ENCODE measurements around the gene NCS1. TPM values are rescaled to one million over a fixed set of nuclear protein-coding genes. Genes with fewer than 3 reads are reported as not detected.

Gene NCS1
- total and polyA plus RNA-seq, 9 of the 15 experiments (the other 6 are each of a cell fraction or from before 2014, with no cell fraction given), result 0.28 to 27.0 (median 9.6) TPM

GRCh38 chr9:130262771-130263170 is 90.6 kb downstream of the NCS1 start:
- Histone ChIP-seq H3K27me3 (ENCODE audit: control insufficient read depth in 2 of 2, insufficient read depth in 2 of 2, low read length in 2 of 2) (peaks cover 58 to 67% of the 10 kb centered on the region in 2 experiments; a peak in 4 of 5 replicates), H3K9me3 (replicated peaks; ENCODE audit: control insufficient read depth, insufficient read depth, low read depth, low read length) (no peaks in the 10 kb centered on the region), H4K20me1 (replicated peaks; ENCODE audit: control insufficient read depth, insufficient read depth, low read length) (peaks cover 2% of the 10 kb centered on the region; the same call in 1 of the 2 replicates), H3K9me1 (ENCODE audit: control insufficient read depth, insufficient read depth, low read length) (no peaks in the 10 kb centered on the region), H3K4me3 (no peak overlapping the region), H3K79me2 (ENCODE audit: control insufficient read depth, insufficient read depth, low read length) (no peaks in the 10 kb centered on the region), H3K9ac (ENCODE audit: insufficient read depth in 1 of 2, low read depth in 2 of 2, low read length in 2 of 2) (no peak overlapping the region), H3K36me3 (ENCODE audit: control insufficient read depth, insufficient read depth, low read length) (no peaks in the 10 kb centered on the region), H3K27ac (ENCODE audit: extremely low read depth, low read depth, low read length) (no peak overlapping the region), H3K4me2 (ENCODE audit: insufficient read depth, low read length) (no peak overlapping the region), H3K4me1 (replicated peaks in 1 of 2; ENCODE audit: control insufficient read depth in 2 of 2, insufficient read depth in 2 of 2, low read length in 2 of 2) (peaks cover 0 to 15% of the 10 kb centered on the region in 2 experiments; a peak in 2 of 5 replicates), H2AFZ (ENCODE audit: low read depth, low read length) (no peak overlapping the region)
- 1% methylated on average over 7 of the region's 7 CpGs for WGBS (ENCODE audit: insufficient coverage, low coverage, missing lambda C conversion rate)
- no peak for DNase-seq (ENCODE audit: extremely low read depth in 1 of 4, low spot score in 3 of 4)
- in situ Hi-C loops (cut with MboI), result no loop called here
- POLR2A ChIA-PET, result interaction anchor here (0.8 to 1.1 kb wide), 2 partner anchors 10 to 19 kb away, joined by 3 read pairs; no protein-coding TSS in a partner anchor
- BruUV-seq (replicated peaks), result no TSS peak
- ATAC-seq, result no peak
- no peak for FAIRE-seq
- intact Hi-C loops (cut with micrococcal nuclease), result no loop called here
- no peak for TF ChIP-seq ZNF212 (CRISPR knock-in tag; IDR thresholded peaks at IDR 0.05)
- TF ChIP-seq ZNF766 (CRISPR knock-in tag; conservative IDR thresholded peaks at IDR 0.05), result no peak
- TF ChIP-seq FOXJ3 (CRISPR knock-in tag; IDR thresholded peaks at IDR 0.05), result no peak
- TF ChIP-seq NR4A1 (CRISPR knock-in tag; IDR thresholded peaks at IDR 0.05), result no peak
- TF ChIP-seq NR4A1 (tag; IDR thresholded peaks at IDR 0.05), result no peak
- TF ChIP-seq COPS2 (conservative IDR thresholded peaks at IDR 0.05), result no peak
- CTCF ChIA-PET (ENCODE audit: low intra/inter-chr PET ratio), result no interaction called here

Measured in K562 (cell line).